SH-SY5Y (cell line): ENCODE data around the gene CELSR1.

Experiments
- GATA2 ChIP-seq: IDR thresholded peaks from 2 replicates; pipeline ENCODE4 v1.6.1; 2011; ENCODE audit warnings: mild to moderate bottlenecking, low read depth, low read length
- GATA3 ChIP-seq: IDR thresholded peaks from 2 replicates; pipeline ENCODE4 v1.6.1; 2011; ENCODE audit warnings: low read depth, mild to moderate bottlenecking, low read length, moderate library complexity

DNA sequence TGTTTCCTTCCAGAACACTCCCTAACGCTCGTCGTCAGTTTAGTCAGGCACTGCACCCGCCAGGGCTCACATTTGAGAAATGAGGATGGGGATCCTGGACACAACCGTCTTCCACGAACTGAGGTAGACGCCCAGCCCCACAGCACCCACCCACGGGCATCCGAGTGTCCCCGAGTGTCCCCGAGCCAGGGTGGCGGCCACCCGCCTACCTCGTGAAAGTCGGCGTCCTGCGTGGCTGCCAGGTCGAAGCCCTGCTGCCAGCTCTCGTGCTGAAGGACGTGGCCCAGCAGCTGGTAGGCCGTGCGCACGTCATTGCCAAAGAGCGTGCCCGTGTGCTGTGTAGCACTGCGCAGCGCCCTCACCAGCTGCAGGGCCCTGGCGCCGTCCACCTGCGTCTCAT, 148.3 kb downstream of the CELSR1 start:
- TF ChIP-seq GATA2 (no peak), GATA3 (no peak)
